ENCODE measurements around the gene MAP3K9.

MAP3K9 gene

DNA sequence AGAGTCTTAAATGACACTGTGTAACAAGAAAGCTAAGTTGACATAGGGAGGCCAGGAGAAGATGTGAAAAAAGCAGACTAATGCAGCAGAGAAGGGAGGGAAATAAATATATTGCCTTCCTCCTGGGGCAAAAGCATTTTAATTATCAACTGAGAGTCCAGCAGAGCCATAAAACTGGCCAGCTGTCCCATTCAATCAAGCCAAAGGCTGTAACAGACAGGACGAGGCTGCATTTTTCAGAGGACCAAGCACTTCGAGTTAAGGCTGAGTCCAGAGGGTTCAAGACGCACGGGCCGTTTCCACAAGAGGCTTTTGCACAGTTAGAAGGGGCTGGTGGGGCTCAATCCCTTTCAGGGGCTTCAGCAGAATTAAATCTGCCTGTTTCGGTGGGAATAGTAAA lies 20.4 kb downstream of the MAP3K9 start:
- DNase-seq (ENCODE audit: low spot score) = no peak

DNA sequence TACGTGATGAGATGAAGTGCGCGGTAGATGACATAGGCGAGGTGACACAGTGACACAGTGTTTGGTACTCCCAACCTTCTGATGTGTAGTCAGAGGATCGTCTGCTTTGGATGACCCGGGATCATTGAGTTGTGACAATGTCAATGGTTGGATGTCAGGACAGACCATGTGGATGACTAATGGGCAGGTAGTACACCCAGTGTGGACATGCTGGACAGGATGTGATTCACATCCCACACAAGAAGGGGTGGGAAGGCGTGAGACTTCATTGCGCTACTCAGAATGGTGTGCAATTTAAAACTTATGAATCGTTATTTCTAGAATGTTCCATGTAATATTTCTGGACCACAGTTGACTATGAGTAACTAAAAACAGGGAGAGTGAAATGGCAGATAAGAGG lies 23.8 kb downstream of the MAP3K9 start:
- DNase-seq (ENCODE audit: low spot score) = no peak

DNA sequence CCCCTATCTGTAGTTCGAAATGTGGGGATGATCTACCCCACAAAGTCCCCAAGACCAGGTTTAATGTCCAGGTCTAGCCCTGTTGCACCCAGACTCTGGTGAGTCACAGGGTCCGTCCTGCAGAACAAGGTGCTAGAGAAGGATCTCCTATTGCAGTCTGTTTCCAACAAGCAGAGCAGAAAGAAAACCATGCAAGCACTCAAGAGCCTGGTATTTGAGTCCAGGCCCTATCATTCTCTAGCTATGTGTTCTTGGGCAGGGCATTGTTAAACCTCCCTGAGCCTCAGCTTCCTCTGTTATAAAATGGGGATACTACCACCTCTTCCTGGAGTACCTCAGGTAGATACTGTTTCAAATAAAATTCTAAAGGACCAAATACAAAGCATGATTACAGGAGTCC lies 24.4 kb downstream of the MAP3K9 start:
- no peak for DNase-seq (ENCODE audit: low spot score)

DNA sequence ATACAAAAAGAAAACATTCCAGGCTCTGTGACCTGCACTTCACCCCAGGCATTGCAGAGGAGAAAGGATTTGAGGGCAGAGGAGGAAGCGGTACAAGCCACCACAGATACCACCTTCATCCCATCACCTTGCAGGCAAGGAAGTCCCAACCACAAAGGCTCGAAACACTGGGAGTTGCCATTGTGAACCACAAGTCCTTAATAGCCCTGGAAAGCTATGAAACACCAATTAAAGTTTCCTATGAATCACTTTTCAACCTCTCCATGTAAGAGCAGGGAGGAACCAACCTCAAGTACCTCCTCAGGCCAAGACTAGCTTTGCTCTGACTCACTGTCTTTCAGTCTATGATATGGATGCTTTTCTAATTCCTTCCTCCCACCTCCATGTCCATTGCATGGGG lies 27.0 kb downstream of the MAP3K9 start:
- DNase-seq (ENCODE audit: low spot score) = no peak

DNA sequence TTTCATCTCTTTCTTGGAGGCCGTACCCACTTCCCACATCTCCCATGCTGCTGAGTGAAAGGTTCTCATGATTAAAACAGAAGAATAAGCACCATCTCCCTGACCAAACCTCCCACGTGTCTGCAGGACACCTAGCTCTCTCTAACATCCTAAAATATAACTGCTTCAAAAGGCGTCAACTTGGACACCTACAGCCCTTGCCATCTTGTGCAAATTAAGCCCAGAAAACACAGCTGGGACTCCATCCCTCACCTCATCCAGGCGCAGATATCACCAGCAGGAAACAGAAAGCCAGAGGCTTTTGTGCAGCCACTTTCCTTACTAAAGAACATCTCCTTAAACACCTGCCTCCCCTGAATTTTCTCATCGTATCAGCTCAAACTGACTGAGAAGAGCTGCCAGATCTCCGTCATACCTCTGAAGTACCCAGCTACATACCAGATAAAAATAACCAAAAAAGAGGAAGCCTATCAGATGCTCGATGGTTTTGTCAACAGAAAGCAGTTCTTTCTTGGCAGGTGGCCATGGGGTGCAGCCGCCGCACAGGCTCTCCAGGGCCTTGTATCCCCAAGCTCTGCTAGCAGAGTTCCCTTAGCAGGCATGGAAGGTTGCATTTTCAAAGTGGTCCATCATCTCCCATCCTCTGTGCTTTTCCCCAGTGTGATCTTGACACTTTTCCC lies 28.8 kb downstream of the MAP3K9 start:
- no peak for DNase-seq (ENCODE audit: low spot score)

DNA sequence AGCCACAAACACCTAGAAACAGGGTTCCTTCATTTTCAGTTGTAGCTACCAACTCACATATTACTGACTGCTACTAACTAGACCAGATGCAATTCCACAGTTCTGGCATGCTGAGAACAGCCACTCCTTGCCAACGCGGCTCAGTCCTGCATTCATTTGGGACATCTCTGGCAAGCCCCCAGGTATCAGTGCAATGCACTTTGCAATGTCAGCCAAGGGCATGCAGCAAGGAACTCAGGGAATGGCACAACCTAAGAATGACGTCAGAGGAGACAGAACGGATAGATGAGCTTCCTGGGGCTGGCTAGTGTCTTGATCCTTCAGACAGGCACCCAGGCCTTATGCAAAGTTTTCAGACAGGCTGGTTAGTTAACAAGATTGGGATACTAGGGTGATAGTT lies 29.6 kb downstream of the MAP3K9 start:
- DNase-seq (ENCODE audit: low spot score) = no peak

DNA sequence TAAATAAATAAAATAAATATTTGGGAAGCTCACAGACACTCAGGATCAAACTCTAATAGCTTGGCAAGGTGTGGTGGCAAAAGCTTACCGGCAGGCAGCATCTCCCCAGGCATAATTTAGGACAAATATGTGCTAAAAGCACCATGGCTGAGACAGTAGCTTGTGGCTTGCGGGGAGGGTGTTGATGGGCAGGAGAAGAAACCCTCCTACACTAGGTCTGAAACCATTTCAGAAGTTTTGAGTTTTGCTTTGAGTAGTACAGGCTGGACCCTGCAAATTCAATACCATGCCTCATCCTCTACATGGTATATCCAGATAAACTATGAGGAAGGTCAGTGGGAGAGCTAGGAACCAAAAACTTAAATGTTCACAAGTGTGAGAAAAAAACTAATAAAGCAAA lies 33.1 kb downstream of the MAP3K9 start:
- DNase-seq (ENCODE audit: low spot score) = no peak

DNA sequence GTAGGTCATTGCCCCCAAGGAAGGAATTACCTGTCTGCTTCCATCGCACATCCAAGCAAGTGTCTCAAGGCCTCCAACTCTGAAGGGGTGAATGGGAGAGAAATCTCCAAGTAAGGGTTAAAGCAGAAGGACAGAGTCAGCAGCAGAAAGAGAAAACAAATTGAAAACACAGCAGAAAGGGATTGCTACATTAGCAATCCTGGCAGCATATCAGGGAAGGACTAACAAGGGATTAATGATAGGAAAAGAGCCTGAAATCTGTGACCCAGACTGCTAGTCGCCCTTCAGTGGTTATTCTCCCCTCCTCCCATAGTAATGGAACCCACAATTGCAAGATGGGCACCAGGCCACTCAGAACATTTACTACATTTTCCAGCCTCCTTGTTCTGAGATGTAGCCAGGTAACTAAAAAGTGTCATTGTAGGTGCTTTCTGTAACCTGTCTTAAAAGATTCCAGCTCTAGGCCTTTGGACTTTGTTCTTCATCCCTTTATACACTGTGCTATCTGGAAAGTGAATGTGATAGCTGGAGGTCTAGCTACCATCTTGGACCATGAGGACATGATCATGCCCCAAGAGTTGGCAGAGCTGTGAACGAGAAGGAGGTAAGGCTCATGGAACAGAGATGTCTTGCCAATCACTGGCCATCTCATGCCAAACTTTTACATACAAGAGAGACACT lies 36.0 kb downstream of the MAP3K9 start:
- no peak for DNase-seq (ENCODE audit: low spot score)

DNA sequence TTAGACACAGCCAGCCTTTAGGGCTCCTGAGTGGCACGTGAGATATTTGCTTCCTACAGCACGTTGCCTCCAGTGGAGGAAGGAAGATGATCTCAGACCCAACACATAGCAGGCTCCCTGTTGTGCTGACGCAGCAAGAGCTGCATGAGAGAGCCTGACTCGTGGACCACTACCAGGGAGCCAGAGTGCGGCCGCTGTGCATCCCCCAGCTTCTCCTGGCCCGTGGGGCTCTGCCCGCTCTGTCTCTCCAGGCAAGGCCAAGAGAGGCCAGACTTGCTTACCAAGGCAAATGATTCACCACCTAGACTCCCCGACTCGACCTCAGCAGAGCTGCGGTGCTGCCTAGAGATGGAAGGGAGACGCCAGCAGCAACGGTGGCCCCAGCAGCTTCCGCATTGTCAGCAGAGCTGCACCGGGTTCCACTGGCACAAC lies 37.5 kb downstream of the MAP3K9 start:
- DNase-seq (ENCODE audit: low spot score) = no peak

DNA sequence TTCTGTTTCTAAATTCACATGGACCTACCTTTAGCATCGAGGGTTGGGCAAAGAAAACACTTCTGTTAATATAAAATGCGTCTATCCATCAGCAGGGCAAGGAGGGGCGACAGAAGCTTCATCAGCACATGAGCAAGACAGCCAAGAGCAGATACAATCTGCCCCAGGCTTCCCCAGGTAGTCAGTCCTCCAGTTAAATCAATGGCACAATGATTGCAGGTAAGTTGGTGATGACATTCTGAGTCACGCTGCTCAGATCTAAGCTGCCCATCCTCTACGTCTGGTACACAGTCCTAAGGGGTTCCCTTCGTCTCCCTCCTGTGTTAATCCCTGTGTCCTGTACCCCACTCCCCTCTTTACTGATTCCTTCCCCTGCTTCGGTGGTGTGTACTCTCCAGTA lies 38.8 kb downstream of the MAP3K9 start:
- DNase-seq (ENCODE audit: low spot score) = no peak

DNA sequence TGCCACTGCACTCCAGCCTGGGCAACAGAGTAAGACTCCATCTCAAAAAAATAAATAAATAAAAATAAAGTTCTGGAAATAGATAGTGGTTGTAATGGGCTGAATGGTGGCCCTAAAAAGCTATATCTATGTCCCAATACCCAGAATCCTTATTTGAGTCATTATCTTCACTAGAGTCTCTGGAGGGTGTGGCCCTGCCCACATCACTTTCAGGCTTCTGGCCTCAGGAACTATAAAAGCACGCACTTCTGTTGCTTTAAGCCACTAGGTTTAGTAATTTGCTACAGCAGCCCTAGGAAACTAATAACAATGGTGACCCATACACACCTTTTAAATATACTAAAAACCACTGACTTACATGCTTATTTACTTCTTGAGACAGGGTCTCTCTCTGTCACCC lies 49.9 kb downstream of the MAP3K9 start:
- DNase-seq (ENCODE audit: low spot score) = peak; percentile 3

DNA sequence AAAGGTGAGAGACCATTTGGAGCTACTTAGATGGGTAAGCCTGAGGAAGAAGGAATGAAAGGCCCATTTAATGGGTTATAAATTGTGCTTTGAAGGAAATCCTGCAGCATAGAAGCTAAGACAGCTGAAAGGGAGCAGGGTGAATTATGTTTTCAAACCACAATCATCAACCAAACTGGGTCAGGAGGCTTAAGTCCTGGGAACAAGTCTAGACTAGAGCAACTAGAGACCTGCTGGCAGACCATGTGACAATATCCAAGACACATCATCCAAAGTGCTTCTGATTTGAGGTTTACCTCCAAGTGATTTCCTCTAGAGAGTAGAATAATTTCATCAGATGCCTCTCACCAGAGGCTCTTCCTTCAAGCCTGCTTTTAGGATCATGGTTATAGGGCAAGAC lies 53.7 kb downstream of the MAP3K9 start:
- no peak for DNase-seq (ENCODE audit: low spot score)

DNA sequence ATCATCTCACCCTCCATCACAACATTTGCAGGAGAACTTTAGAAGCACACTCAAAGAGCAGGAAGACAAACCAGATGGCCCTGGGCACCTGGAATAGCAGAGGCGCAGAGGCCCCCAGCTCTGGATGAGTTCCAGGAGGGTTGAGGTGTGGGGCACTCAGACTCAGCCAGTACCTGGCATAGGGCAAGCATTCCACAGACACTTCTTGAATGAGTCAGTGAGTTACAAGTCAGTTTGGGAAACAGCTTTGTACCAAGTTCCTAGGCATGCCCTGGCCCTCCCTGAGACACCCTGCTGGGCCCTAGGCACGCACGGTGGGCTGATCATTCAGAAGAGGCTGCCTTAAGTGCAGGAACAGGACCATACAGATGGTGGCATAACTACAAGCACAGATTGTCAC lies 54.3 kb downstream of the MAP3K9 start:
- DNase-seq (ENCODE audit: low spot score) = no peak

DNA sequence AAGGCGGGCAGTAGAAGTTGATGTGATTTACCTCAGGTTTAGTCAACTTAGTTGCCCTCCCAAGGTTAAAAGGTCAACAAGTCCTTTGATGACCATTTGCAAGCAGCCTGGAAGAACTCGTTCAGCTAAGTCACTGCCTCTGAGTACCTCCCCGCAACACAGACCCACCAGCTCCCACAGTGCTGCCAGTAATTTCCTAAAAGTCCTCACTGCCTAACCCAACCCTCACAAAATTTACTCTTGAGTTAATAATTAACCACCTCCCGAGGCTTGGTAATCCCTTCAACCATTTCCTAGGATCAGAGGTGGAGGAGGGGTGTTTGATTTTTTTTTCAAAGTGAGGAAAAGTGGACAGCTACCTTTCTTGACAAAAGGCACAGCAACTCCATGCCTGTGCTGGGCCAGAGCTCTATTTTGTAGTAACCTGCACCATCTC lies 55.8 kb downstream of the MAP3K9 start:
- no peak for DNase-seq (ENCODE audit: low spot score)

DNA sequence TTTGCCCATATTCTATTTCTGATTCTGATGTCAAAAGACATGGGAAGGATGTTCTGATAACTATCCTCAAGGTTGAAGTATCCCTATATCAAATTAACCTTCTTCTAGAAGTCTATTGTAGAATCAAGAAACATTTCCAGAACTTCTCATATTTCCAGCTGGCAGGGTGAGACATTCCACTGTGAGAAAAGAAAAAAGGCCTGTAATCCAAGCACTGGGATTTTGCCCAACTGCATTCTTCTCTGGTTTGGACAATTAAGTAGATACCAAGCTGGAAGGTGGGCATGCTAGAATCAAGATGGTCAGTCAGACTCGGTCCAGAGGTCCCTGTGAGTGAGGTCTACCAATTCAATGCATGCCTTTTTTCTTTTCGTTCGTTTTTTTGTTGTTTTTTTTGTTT lies 60.9 kb downstream of the MAP3K9 start:
- DNase-seq (ENCODE audit: low spot score) = no peak

DNA sequence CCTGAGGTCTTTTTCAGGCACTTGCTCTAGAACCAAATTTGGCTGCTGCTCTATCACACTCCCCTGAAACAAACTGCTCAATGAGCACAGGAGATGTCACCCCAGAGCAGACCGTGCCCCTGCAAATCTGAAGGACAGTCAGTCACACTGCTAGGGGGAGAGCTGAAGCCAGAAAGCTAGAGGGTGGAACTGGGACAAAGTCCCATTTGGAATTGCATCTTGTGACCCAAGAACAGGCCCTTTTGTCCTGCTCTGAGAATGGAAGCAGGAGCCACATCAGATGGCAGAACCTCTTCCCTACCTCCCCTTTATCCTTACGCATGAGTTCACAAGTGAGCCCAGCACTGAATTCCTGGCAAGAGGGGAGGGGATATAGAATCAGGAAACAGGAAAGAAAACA lies 64.7 kb downstream of the MAP3K9 start:
- DNase-seq (ENCODE audit: low spot score) = no peak

DNA sequence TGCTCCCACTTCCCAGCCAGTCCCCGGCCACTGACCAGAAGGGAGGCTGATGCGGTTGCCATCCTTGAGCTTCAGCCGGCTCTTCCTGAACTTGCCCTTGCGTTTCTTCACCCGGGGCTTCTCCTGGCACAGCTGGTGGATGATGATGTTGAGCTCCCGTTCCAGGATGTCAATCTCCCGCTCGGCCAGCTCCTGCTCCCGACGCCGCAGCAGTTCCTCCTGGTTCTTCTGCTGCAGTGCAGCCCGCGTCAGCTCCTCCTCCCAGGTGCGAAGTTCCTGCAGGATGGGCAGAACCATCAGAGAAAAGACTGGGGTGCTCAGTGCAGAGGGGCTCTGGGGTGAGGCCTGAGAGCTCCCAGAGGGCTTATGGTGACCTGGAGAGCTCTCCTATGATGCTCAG lies 67.0 kb downstream of the MAP3K9 start:
- DNase-seq (ENCODE audit: low spot score) = no peak

DNA sequence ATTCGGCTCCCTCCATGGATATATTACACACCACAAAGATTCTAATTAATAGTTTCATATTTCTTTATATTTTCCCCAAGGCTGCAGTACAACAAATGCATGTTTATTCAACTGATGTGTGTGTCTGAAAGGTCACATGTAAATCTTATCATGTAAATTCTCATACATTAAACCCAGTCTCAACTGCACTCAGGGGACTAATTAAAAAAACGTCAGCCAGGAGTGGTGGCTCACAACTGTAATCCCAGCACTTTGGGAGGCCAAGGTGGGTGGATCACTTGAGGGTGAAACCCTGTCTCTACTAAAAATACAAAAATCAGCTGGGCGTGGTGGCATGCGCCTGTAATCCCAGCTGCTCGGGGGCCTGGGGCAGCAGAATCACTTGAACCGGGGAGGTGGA lies 67.8 kb downstream of the MAP3K9 start:
- DNase-seq (ENCODE audit: low spot score) = no peak

DNA sequence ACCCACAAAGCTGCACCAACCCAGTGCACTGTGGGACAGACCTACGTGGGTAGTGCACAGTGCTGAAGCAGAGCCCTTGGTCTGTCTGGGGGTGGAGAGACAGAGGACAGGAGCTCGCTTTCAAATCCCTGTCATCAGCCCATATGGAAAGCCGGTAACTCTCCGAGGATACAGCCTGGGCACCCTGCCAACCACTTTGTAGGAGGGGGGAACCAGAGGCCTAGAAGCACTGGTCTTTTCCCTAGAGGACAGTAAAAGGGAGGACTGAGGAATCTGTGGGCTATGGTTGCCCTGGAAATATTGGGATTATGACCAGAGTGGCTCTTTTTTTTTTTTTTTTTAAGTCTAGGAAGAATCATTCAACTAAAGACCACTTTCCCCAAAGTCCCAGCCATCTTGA lies 74.3 kb downstream of the MAP3K9 start:
- no peak for DNase-seq (ENCODE audit: low spot score)

DNA sequence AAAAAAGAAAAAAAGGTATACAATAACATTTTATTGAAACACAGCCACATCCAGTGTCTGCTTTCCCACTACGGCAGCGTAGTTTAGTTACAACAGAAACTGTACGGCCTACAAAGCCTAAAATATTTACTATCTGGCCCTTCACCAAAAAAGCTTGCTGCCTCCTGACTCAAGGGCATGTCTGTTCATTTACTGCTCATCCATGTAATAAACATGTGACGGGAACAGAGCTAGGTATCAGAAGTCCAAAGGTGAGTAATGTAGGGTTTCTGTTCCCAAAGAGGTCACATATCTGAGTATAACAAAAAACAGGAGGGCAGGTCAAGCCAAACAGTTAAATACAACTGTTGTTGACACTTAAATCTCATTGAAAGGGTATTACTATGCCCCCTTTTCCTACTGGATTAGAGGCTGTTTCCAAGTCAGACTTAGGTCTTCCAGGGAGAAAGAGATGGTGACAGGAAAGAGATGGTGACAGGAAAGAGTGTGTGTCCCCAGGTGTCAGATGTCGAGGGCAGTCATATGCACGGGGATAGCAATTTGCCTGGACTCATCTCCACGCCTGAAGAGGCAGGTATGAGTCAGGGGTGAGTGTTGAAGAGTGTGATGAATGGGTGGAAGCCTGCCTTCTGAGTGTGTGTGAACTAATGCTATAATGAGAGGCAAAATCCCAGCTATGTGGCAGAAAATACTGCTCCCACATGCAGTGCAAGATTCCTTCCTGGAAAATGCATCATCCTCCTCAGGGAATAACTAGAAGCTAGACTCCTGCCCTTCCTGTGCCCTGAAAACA lies 77.7 kb downstream of the MAP3K9 start:
- DNase-seq (ENCODE audit: low spot score) = no peak

DNA sequence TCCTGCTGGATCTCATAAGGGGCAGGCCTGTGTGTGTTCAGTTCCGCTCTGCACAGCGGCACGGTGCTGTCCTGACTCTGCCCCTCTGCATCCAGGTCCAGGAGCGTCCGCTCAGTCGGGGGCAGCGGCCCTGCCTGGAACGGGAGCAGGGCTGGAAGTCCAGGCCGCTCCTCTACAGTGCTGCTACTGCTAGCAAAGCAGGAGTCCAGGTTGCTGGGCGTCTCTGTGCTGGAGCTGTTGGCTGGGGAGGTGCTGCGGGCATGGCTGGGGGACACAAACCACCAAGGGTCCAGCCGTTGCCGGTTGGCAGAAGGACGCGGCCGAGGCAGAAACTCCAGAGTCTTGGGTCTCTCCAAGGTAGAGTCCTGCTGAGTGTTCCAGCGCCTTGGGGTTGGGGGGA lies 78.9 kb downstream of the MAP3K9 start:
- DNase-seq (ENCODE audit: low spot score) = no peak

DNA sequence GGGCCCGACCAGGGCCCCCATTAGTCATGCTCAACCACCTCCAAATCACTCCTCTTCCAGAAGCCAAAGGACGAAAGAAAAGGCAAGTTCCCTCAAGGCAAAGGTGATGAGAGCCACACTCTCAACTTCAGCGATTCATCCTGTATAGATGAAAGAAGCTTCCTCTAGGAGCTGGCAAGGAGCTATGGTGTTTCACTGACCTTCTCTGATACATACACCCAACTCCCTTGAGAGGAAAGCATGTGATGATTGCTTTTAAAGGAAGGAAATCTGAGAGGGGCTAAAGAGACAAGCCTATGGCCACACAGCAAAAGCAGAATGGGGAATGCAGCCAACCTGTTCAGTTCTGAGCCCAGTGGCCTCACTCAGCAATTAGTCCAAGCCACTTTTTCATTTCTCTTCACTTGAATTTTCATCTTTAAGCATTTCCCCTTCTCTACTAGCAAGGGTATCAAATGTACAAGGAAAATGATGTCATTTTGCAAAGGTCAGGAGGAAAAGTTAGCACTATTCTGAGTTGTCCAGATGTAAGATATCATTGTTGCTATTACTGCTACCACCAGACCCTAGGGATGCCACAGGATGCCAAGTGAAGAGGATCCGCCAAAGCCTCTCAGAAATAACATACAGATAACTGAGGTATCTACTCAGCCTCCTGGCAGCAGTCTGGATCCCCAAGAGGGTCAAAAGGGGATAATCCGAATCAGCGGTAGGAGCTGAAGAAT lies 82.5 kb downstream of the MAP3K9 start:
- DNase-seq (ENCODE audit: low spot score) = no peak

DNA sequence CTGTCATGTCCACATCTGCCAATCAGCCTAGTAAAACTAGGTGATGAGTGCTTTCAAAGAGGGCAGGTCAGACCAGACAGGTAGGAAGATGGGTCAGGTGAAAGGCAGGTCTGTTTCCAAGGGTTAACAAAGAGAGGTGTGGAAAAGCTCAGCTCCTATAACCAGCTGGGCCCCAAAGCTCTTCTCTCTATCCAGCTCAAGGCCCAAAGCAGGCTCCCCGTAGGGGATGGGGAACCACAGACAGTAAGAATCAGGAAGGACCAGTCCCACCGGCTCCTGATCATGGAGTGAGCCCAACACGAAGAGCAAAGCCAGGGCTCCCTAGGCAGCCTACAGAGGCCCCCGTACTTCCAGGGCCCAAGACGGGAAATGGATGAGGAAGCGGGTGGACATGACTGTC lies 84.4 kb downstream of the MAP3K9 start:
- no peak for DNase-seq (ENCODE audit: low spot score)

All from activated CD4-positive, alpha-beta T cell treated with anti-CD3 and anti-CD28 coated beads, Interleukin-2, Interleukin-4, amounts not matched to agents 100 ng/mL and 50 ng/mL, durations not matched to agents 16 hours and 8 hours (primary cell).